ENCODE data around the gene TEX50. TPM values are rescaled to one million over a fixed set of nuclear protein-coding genes. Genes with fewer than 3 reads are reported as not detected.

TEX50 gene
- total RNA-seq (ENCODE audit: low replicate concordance): not detected in 2 replicates

GRCh38 chr1:173635116-173635515, at the start of gene TEX50:
TSS of gene TEX50 (plus strand) at chr1:173635338. CDS start at chr1:173635522, 184 bp downstream.

GRCh38 chr1:173603056-173603591, 32.0 kb upstream of the TEX50 start, which contains the start of gene SLC9C2:
TSS of gene SLC9C2 (minus strand) at chr1:173603072. CDS start at chr1:173601776, 1,296 bp downstream.

GRCh38 chr1:173669491-173669941, 34.4 kb downstream of the TEX50 start, which contains the start of gene ANKRD45:
TSS of gene ANKRD45 (minus strand) at chr1:173669851. CDS start at chr1:173659418, 10,433 bp downstream.

Other genes starting within 250 kb of the TEX50 start
- gene PRDX6, start 158.0 kb upstream of the TEX50 start, total RNA-seq (ENCODE audit: low replicate concordance): 175 and 194 TPM in 2 replicates
- under 0.01 TPM in 1 of 2 replicates, not detected in the other for gene SLC9C2, start 32.3 kb upstream of the TEX50 start, total RNA-seq (ENCODE audit: low replicate concordance)
- gene ANKRD45, start 34.5 kb downstream of the TEX50 start, total RNA-seq (ENCODE audit: low replicate concordance): not detected in 2 replicates
- gene KLHL20, start 79.6 kb downstream of the TEX50 start, total RNA-seq (ENCODE audit: low replicate concordance): 29.5 and 32.4 TPM in 2 replicates
- gene DARS2, start 189.3 kb downstream of the TEX50 start, total RNA-seq (ENCODE audit: low replicate concordance): 4.7 and 11.2 TPM in 2 replicates
- 3.9 and 9.5 TPM in 2 replicates for gene CENPL, start 189.5 kb downstream of the TEX50 start, total RNA-seq (ENCODE audit: low replicate concordance)
- 474 and 585 TPM in 2 replicates for gene GAS5, start 232.7 kb downstream of the TEX50 start, total RNA-seq (ENCODE audit: low replicate concordance)
- gene ZBTB37, start 233.0 kb downstream of the TEX50 start, total RNA-seq (ENCODE audit: low replicate concordance): 3.7 and 4.7 TPM in 2 replicates

Measured in smooth muscle cell of the coronary artery (primary cell).